Fibroblast of the aortic adventitia (primary cell): ENCODE results near the gene FAM3D. TPM values are rescaled to one million over a fixed set of nuclear protein-coding genes. Genes with fewer than 3 reads are reported as not detected.
A peak's percentile ranks its signal among the peaks of the same experiment; 100 is the strongest.

ENCODE experiments used
- DNase-seq: peaks from one replicate; pipeline ENCODE4 v3.0.0-alpha.2; 2010; ENCODE audit warnings: low read depth
- H3K4me3 ChIP-seq: 2 replicates; pipeline ENCODE4 v1.5.1; 2011; ENCODE audit warnings: low read depth, mild to moderate bottlenecking, control low read depth, low read length, moderate library complexity
- total RNA-seq: library from RNA; depleted of rRNA; stranded (reverse); fragments of >200 nt; gene quantifications from 2 replicates; pipeline ENCODE4 v1.2.3, GENCODE V29; 2012; ENCODE audit warnings: low replicate concordance
- TF ChIP-seq, protein P1 (sequence below): IDR thresholded peaks from 2 replicates; pipeline ENCODE4 v1.5.1; 2011; ENCODE audit warnings: mild to moderate bottlenecking, low read length, control low read depth, inconsistent platforms; ENCODE audit not compliant: insufficient read depth

The FAM3D gene
- total RNA-seq, 1 donor = not detected

DNA sequence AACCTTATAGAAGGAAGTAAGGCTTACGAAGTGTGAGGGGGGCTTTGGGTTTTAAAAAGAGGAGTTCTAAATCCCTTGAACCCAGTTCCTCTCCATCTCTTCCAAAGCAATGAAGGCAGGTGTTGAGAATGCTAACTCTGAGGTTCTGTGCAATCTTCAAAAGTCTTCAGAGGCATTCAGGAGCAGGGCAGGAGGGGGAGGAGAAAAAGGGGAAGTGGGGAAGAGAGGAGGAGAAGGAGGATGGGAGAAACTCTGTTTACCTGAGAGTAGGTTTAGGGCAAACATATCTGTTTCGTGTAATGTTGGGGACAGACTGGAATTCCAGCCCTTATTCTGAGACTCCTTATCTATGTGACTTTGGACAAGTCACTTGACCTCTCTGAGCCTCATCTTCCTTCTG, 36.9 kb downstream of the FAM3D start:
- DNase-seq = no peak

DNA sequence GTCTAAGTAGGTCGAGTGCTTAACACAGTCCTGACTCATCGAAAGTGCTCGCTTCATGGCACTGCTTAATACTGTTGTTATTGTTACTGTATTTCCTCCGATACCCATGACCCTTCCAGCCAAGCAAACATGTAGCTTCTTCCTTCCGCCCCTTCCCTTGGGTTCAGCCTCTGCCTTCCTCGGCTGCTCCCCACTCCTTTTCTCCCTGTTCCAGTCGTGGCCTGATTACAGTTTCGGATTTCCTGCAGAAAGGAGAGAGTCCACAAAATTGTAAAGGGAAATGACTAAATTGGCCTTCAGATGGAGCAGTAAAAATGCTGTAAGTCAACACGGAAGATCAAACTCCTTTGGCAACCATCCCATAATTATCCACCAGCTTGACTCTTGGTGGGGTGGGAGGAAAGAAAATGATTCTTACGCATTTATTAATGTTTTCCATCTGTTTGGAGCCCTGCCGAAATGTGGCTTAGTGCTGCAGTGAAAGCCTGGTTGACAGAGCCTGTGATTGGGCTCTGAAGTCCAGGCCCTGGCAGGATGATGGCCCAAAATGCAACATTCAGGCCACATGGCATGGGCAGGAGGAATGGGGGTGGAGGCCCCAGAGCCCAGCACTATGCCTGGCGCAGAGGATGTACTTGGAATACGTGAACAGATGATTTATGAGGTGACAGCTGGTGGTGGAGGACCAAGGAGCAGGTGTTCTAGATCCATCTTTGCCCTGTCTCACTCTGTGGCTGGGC, 37.6 kb downstream of the FAM3D start:
- peak; percentile 99 for DNase-seq
- TF ChIP-seq, protein P1, sequence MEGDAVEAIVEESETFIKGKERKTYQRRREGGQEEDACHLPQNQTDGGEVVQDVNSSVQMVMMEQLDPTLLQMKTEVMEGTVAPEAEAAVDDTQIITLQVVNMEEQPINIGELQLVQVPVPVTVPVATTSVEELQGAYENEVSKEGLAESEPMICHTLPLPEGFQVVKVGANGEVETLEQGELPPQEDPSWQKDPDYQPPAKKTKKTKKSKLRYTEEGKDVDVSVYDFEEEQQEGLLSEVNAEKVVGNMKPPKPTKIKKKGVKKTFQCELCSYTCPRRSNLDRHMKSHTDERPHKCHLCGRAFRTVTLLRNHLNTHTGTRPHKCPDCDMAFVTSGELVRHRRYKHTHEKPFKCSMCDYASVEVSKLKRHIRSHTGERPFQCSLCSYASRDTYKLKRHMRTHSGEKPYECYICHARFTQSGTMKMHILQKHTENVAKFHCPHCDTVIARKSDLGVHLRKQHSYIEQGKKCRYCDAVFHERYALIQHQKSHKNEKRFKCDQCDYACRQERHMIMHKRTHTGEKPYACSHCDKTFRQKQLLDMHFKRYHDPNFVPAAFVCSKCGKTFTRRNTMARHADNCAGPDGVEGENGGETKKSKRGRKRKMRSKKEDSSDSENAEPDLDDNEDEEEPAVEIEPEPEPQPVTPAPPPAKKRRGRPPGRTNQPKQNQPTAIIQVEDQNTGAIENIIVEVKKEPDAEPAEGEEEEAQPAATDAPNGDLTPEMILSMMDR = peak; percentile 11
- peak overlapping the region; percentile 35 for H3K4me3 ChIP-seq

More for the DNA sequence above, 36.9 kb downstream of the FAM3D start:
- TF ChIP-seq, protein P1 = no peak
- no peak overlapping the region for H3K4me3 ChIP-seq

DNA sequence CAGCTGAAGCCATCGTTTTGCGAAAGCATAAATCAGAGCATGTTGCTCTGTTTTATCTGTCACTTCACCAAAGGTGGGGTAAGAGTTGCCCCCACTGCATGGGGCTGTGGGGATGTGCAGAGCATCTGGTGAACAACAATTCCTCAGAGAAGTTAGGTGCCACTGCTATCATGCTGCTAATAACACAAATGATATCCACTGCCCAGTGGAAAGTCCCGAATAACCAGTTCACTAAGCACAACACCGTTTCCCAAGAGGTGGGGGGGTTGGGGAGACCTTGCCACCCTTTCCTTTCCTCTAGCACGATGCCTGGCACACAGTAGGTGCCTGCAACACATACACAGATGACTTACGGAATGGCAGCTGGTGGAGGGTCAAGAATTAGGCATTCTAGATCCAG, 38.6 kb downstream of the FAM3D start:
- no peak overlapping the region for H3K4me3 ChIP-seq
- DNase-seq = no peak
- TF ChIP-seq, protein P1 = no peak

DNA sequence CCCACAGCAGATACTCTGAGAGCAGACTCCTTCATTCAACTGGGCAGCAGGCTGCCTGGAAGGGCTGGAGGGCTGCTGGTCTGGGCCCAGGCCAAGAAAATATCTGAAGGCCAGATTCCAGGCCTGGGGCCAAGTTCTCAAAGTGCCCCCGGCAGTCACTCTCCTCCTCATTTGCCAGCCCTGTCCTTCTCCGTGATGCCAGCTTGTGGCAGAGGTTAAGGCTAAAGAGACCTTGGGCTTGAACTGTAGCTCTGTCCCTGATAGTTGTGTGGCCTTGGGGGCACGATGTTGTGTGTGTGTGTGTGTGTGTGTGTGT, 39.0 kb downstream of the FAM3D start:
- TF ChIP-seq, protein P1 = no peak
- no peak overlapping the region for H3K4me3 ChIP-seq
- DNase-seq = peak; percentile 28

DNA sequence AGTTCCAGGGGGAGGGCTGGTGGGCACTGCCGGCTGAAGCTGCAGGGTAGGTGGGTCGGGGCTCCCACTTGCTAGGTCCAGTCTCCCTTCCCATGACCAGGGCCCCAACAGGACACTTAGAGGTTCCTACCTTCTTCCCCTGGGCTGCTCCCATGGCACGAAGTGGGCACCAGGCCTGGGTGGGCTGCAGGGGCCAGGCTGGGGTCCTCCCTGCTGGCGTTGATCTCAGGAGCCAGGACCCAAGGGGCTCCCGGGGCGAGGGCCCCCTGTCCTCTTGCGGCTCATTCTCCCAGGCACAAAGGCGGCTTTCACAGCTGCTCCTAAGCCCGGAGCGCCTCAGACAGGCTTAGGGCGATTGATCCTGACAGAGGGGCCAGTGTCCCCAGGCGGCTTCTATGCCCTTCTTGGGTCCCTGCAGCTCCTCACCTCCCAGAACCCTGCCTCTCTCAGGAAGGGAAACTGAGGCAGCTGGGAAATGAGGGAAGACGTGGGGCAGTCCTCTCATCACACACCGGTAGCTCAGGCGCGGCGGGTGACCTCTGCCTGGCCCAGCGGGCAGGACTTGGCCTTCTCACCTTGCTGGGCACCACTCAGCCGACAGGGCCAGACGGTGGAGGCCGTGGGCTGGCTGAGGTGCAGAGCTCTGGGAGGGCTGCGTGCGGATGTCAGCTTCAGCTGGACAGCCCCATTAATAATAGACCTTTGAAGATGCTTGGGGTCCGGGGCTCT, 39.6 kb downstream of the FAM3D start:
- TF ChIP-seq, protein P1 = no peak
- no peak for DNase-seq
- H3K4me3 ChIP-seq = no peak overlapping the region

DNA sequence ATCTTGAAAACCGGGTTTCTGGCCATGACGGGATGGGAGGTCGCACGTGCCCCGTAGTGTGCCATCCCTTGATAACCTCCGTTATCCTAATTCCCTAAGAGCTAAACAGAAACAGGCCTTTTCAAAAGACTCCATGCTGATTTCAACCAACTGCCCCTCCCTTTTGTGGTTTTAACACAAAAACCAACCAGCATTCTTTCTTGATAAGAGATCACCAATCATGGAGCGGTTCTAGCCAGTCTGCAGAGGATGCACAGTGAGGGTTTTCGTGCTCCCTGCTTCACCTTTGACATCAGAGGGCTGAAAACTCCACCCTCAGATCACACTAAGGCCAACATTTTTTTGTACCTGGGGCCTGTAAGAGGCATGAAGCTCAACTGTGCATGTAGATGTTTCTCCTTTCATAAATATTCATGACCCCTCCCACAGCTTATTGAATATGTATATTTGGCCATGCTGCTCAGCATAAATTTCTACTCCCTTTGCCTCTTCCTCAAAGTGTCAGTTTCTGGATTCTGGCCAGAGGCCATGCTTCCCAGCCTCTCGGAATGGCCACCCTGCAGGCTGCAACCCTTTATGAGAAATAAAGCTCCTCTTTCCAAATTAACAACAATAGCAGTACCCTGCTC, 41.3 kb downstream of the FAM3D start:
- no peak overlapping the region for H3K4me3 ChIP-seq
- TF ChIP-seq, protein P1 = no peak
- no peak for DNase-seq
